ENCODE results near the gene IFT80. TPM values are rescaled to one million over a fixed set of nuclear protein-coding genes. Genes with fewer than 3 reads are reported as not detected.

IFT80 gene
- polyA plus RNA-seq, 1 donor (not counting 4 experiments of a cell fraction or from before 2014, with no cell fraction given), result 23.6 TPM

DNA sequence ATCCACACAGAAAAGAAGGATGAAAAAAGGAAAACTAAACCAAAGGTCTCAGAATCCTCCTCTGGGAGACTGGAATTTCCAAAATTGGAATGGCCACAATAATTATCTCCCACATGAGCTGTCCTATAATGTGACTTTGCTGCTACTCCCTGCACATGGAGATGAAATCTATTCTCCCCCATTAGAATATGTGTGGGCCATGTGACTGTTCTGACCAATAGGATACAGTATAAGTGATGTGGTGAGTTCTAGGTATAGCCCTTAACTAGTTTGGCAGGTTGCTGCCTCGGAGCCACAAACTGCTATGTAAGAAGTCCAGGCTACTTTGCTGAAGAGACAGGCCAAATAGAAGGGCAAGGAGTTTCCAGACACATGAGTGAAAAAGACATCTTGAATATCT is 45.4 kb upstream of the IFT80 start:
- Histone ChIP-seq H3K27me3 (ENCODE audit: control insufficient read depth, extremely low read depth, insufficient read depth, low read length) (no peaks in the 10 kb centered on the region), H4K20me1 (ENCODE audit: control insufficient read depth, extremely low read depth, insufficient read depth, low read length) (no peaks in the 10 kb centered on the region), H3K4me3 (ENCODE audit: control insufficient read depth in 2 of 3, extremely low read depth in 1 of 3, insufficient read depth in 2 of 3, low read depth in 1 of 3, low read length in 3 of 3) (no peak overlapping the region), H3K4me2 (ENCODE audit: control insufficient read depth, extremely low read depth, insufficient read depth, low read depth, low read length) (no peak overlapping the region), H3K9ac (ENCODE audit: control insufficient read depth, extremely low read depth, insufficient read depth, low read length) (no peak overlapping the region), H3K9me3 (ENCODE audit: control insufficient read depth, low read depth, low read length) (no peaks in the 10 kb centered on the region), H3K4me1 (ENCODE audit: control insufficient read depth, extremely low read depth, insufficient read depth, low read length) (peaks cover 15% of the 10 kb centered on the region), H3K36me3 (ENCODE audit: control insufficient read depth in 2 of 2, extremely low read depth in 1 of 2, insufficient read depth in 2 of 2, low read length in 2 of 2) (peaks cover 0 to 9% of the 10 kb centered on the region in 2 experiments), H2AFZ (ENCODE audit: control insufficient read depth, low read length) (no peak overlapping the region), H3K79me2 (ENCODE audit: control insufficient read depth, insufficient read depth, low read length) (peaks cover 77% of the 10 kb centered on the region), H3K9me1 (ENCODE audit: control insufficient read depth, extremely low read depth, insufficient read depth, low read length) (no peaks in the 10 kb centered on the region), H3K27ac (ENCODE audit: control insufficient read depth, insufficient read depth, low read length) (no peak overlapping the region)
- no peak for DNase-seq (ENCODE audit: low read depth, low spot score)
- dilution Hi-C loops (cut with MboI; ENCODE audit: extremely low pct_ligation_motif_present, low sequenced_read_pairs), result no loop called here
- no peak for FAIRE-seq
- TF ChIP-seq EZH2 (IDR thresholded peaks at IDR 0.05; ENCODE audit: low read length), result no peak
- TF ChIP-seq, protein P1, sequence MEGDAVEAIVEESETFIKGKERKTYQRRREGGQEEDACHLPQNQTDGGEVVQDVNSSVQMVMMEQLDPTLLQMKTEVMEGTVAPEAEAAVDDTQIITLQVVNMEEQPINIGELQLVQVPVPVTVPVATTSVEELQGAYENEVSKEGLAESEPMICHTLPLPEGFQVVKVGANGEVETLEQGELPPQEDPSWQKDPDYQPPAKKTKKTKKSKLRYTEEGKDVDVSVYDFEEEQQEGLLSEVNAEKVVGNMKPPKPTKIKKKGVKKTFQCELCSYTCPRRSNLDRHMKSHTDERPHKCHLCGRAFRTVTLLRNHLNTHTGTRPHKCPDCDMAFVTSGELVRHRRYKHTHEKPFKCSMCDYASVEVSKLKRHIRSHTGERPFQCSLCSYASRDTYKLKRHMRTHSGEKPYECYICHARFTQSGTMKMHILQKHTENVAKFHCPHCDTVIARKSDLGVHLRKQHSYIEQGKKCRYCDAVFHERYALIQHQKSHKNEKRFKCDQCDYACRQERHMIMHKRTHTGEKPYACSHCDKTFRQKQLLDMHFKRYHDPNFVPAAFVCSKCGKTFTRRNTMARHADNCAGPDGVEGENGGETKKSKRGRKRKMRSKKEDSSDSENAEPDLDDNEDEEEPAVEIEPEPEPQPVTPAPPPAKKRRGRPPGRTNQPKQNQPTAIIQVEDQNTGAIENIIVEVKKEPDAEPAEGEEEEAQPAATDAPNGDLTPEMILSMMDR (optimal IDR thresholded peaks at IDR 0.05 in 1 of 3, IDR thresholded peaks at IDR 0.05 in 1 of 3, conservative IDR thresholded peaks at IDR 0.05 in 1 of 3; ENCODE audit: extremely low read depth in 1 of 3, insufficient read depth in 2 of 3, low read length in 3 of 3), result no peak

DNA sequence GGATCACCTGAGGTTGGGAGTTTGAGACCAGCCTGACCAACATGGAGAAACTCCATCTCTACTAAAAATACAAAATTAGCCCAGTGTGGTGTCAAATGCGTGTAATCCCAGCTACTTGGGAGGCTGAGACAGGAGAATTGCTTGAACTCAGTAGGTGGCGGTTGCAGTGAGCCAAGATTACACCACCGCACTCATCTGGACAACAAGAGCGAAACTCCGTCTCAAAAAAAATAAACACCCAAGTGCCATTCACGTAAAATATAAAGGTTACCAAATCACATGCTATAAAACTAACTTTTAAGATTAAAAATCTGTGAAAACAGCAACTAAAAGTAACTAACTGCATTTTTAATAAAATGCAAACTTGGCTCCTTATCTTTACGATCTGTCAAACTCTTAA is 41.7 kb upstream of the IFT80 start:
- Histone ChIP-seq H3K4me1 (ENCODE audit: control insufficient read depth, extremely low read depth, insufficient read depth, low read length) (no peaks in the 10 kb centered on the region), H3K27me3 (ENCODE audit: control insufficient read depth, extremely low read depth, insufficient read depth, low read length) (no peaks in the 10 kb centered on the region), H3K4me2 (ENCODE audit: control insufficient read depth, extremely low read depth, insufficient read depth, low read depth, low read length) (no peak overlapping the region), H3K9ac (ENCODE audit: control insufficient read depth, extremely low read depth, insufficient read depth, low read length) (no peak overlapping the region), H2AFZ (ENCODE audit: control insufficient read depth, low read length) (no peak overlapping the region), H3K9me1 (ENCODE audit: control insufficient read depth, extremely low read depth, insufficient read depth, low read length) (no peaks in the 10 kb centered on the region), H3K9me3 (ENCODE audit: control insufficient read depth, low read depth, low read length) (no peaks in the 10 kb centered on the region), H4K20me1 (ENCODE audit: control insufficient read depth, extremely low read depth, insufficient read depth, low read length) (no peaks in the 10 kb centered on the region), H3K27ac (ENCODE audit: control insufficient read depth, insufficient read depth, low read length) (no peak overlapping the region), H3K36me3 (ENCODE audit: control insufficient read depth in 2 of 2, extremely low read depth in 1 of 2, insufficient read depth in 2 of 2, low read length in 2 of 2) (peaks cover 5 to 10% of the 10 kb centered on the region in 2 experiments), H3K79me2 (ENCODE audit: control insufficient read depth, insufficient read depth, low read length) (peaks cover 64% of the 10 kb centered on the region), H3K4me3 (ENCODE audit: control insufficient read depth in 2 of 3, extremely low read depth in 1 of 3, insufficient read depth in 2 of 3, low read depth in 1 of 3, low read length in 3 of 3) (no peak overlapping the region)
- FAIRE-seq, result no peak
- DNase-seq (ENCODE audit: low read depth, low spot score), result no peak
- no peak for TF ChIP-seq EZH2 (IDR thresholded peaks at IDR 0.05; ENCODE audit: low read length)
- TF ChIP-seq, protein P1 (optimal IDR thresholded peaks at IDR 0.05 in 1 of 3, IDR thresholded peaks at IDR 0.05 in 1 of 3, conservative IDR thresholded peaks at IDR 0.05 in 1 of 3; ENCODE audit: extremely low read depth in 1 of 3, insufficient read depth in 2 of 3, low read length in 3 of 3), result no peak
- dilution Hi-C loops (cut with MboI; ENCODE audit: extremely low pct_ligation_motif_present, low sequenced_read_pairs), result no loop called here

Measured in keratinocyte (primary cell).